HL-60 (cell line): ENCODE results near the gene GCNT2.

ENCODE experiments used
- DNase-seq, 2 experiments: peaks; one replicate each; pipeline ENCODE4 v3.0.0-alpha.2; 2010 to 2020; ENCODE audit warnings: low read depth in 1 of 2, low spot score in 1 of 2
- H3K27ac ChIP-seq: fragments of 250-450 bp; sonication (Bioruptor Pico); replicated peaks from 2 replicates; pipeline ENCODE4 v1.5.1; 2020; ENCODE audit warnings: mild to moderate bottlenecking, moderate library complexity
- H3K27me3 ChIP-seq: fragments of 250-450 bp; sonication (Bioruptor Pico); 2 replicates; pipeline ENCODE4 v1.5.1; 2021; ENCODE audit warnings: mild to moderate bottlenecking, moderate library complexity; ENCODE audit not compliant: insufficient read depth, poor library complexity, severe bottlenecking
- H3K4me3 ChIP-seq: replicated peaks from 2 replicates; pipeline ENCODE4 v1.5.1; 2011; ENCODE audit warnings: mild to moderate bottlenecking, control low read depth, low read length; ENCODE audit not compliant: insufficient read depth
- GABPA ChIP-seq: IDR thresholded peaks from 2 replicates; pipeline ENCODE4 v1.6.1; 2012; ENCODE audit warnings: low read depth
- POLR2AphosphoS5 ChIP-seq: IDR thresholded peaks from 2 replicates; pipeline ENCODE4 v1.6.1; 2012; ENCODE audit warnings: low read depth
- REST ChIP-seq: IDR thresholded peaks from 2 replicates; pipeline ENCODE4 v1.6.1; 2012; ENCODE audit warnings: low read depth; ENCODE audit not compliant: insufficient replicate concordance
- SPI1 ChIP-seq: IDR thresholded peaks from 2 replicates; pipeline ENCODE4 v1.6.1; 2012; ENCODE audit warnings: low read depth, mild to moderate bottlenecking, borderline replicate concordance
- TF ChIP-seq, protein P1 (sequence below): IDR thresholded peaks from one replicate; pipeline ENCODE4 v1.5.1; 2011; ENCODE audit warnings: low read length, control low read depth, inconsistent platforms; ENCODE audit not compliant: insufficient read depth

The GCNT2 gene

GRCh38 chr6:10553871-10554270 lies 32.7 kb downstream of the GCNT2 start:
- DNase-seq = no peak
- TF ChIP-seq GABPA (no peak), POLR2AphosphoS5 (no peak), SPI1 (no peak), REST (no peak)
- TF ChIP-seq, protein P1, sequence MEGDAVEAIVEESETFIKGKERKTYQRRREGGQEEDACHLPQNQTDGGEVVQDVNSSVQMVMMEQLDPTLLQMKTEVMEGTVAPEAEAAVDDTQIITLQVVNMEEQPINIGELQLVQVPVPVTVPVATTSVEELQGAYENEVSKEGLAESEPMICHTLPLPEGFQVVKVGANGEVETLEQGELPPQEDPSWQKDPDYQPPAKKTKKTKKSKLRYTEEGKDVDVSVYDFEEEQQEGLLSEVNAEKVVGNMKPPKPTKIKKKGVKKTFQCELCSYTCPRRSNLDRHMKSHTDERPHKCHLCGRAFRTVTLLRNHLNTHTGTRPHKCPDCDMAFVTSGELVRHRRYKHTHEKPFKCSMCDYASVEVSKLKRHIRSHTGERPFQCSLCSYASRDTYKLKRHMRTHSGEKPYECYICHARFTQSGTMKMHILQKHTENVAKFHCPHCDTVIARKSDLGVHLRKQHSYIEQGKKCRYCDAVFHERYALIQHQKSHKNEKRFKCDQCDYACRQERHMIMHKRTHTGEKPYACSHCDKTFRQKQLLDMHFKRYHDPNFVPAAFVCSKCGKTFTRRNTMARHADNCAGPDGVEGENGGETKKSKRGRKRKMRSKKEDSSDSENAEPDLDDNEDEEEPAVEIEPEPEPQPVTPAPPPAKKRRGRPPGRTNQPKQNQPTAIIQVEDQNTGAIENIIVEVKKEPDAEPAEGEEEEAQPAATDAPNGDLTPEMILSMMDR = no peak
- Histone ChIP-seq H3K4me3 (no peak overlapping the region), H3K27me3 (no peaks in the 10 kb centered on the region), H3K27ac (no peak overlapping the region)

DNA sequence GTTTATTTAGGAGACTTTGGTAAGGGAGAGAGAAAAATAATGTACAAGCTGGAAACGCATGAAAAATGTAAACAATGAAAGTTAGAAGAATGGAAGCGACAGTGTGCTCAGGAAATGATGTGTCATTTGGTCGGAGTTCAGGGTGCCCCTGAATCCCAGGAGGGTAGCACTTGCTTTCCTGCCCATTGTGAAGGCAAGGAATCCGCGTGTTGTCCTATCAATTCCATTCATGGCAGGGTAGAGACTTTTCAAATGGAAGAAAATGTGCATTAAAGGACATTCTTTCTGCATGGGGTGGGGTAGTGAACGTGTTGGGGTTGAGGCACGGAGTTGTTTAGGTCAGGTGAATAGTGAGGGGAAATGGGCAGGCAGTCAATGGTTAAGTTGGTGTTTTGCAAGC lies 33.7 kb downstream of the GCNT2 start:
- TF ChIP-seq GABPA (no peak), REST (no peak), SPI1 (no peak), POLR2AphosphoS5 (no peak)
- TF ChIP-seq, protein P1 = no peak

GRCh38 chr6:10555625-10556309 lies 34.6 kb downstream of the GCNT2 start:
- H3K4me3 ChIP-seq = no peak overlapping the region
- H3K27ac ChIP-seq = no peak overlapping the region
- H3K27me3 ChIP-seq = no peaks in the 10 kb centered on the region
- DNase-seq = no peak
- TF ChIP-seq GABPA = no peak
- no peak for TF ChIP-seq SPI1
- TF ChIP-seq REST = no peak
- no peak for TF ChIP-seq POLR2AphosphoS5
- TF ChIP-seq, protein P1 = no peak

More for the DNA sequence above, 33.7 kb downstream of the GCNT2 start:
- no peak for DNase-seq
- no peak overlapping the region for H3K27ac ChIP-seq
- H3K4me3 ChIP-seq = no peak overlapping the region
- H3K27me3 ChIP-seq = no peaks in the 10 kb centered on the region
